ENCODE results near the gene GP5. TPM values are rescaled to one million over a fixed set of nuclear protein-coding genes. Genes with fewer than 3 reads are reported as not detected.

The GP5 gene
- total RNA-seq, 2 donors from 2014 or later: not detected

GRCh38 chr3:194389269-194389668 is 9.8 kb downstream of the GP5 start:
- Histone ChIP-seq H3K4me1 (replicated peaks) (no peaks in the 10 kb centered on the region), H3K4me3 (no peak overlapping the region), H3K27ac (no peak overlapping the region), H3K27me3 (replicated peaks; ENCODE audit: insufficient read depth) (no peaks in the 10 kb centered on the region), H3K9me3 (no peaks in the 10 kb centered on the region), H3K36me3 (no peaks in the 10 kb centered on the region)
- TF ChIP-seq CTCF (IDR thresholded peaks at IDR 0.05) (no peak), POLR2A (IDR thresholded peaks at IDR 0.05) (no peak), POLR2AphosphoS5 (IDR thresholded peaks at IDR 0.05) (no peak)
- DNase-seq (ENCODE audit: low spot score): no peak
- WGBS: 82% methylated on average over 8 of the region's 8 CpGs
- intact Hi-C loops (cut with DNase I): no loop called here

- no peak for DNase-seq (ENCODE audit: low spot score)
- H3K36me3 ChIP-seq: no peaks in the 10 kb centered on the region
- H3K4me3 ChIP-seq: no peak overlapping the region
- no peaks in the 10 kb centered on the region for H3K9me3 ChIP-seq
- TF ChIP-seq POLR2AphosphoS5 (IDR thresholded peaks at IDR 0.05) (no peak), CTCF (IDR thresholded peaks at IDR 0.05) (no peak), POLR2A (IDR thresholded peaks at IDR 0.05) (no peak)
- H3K4me1 ChIP-seq (replicated peaks): no peaks in the 10 kb centered on the region
- H3K27me3 ChIP-seq (replicated peaks; ENCODE audit: insufficient read depth): no peaks in the 10 kb centered on the region
- intact Hi-C loops (cut with DNase I): no loop called here
- WGBS: 99% methylated on average over 8 of the region's 8 CpGs
- H3K27ac ChIP-seq: no peak overlapping the region
These were observed 11.1 kb downstream of the GP5 start for GRCh38 chr3:194387926-194388418.

- no peaks in the 10 kb centered on the region for H3K4me1 ChIP-seq (replicated peaks)
- no peak for DNase-seq (ENCODE audit: low spot score)
- no peaks in the 10 kb centered on the region for H3K36me3 ChIP-seq
- intact Hi-C loops (cut with DNase I): no loop called here
- TF ChIP-seq CTCF (IDR thresholded peaks at IDR 0.05) (no peak), POLR2AphosphoS5 (IDR thresholded peaks at IDR 0.05) (no peak), POLR2A (IDR thresholded peaks at IDR 0.05) (no peak)
- H3K9me3 ChIP-seq: no peaks in the 10 kb centered on the region
- no peaks in the 10 kb centered on the region for H3K27me3 ChIP-seq (replicated peaks; ENCODE audit: insufficient read depth)
- WGBS: 96% methylated on average over 6 of the region's 6 CpGs
- H3K4me3 ChIP-seq: no peak overlapping the region
- no peak overlapping the region for H3K27ac ChIP-seq
These were observed 11.8 kb downstream of the GP5 start for GRCh38 chr3:194387276-194387675.

GRCh38 chr3:194386648-194387047 is 12.4 kb downstream of the GP5 start:
- H3K36me3 ChIP-seq: no peaks in the 10 kb centered on the region
- H3K9me3 ChIP-seq: no peaks in the 10 kb centered on the region
- H3K27ac ChIP-seq: no peak overlapping the region
- DNase-seq (ENCODE audit: low spot score): no peak
- TF ChIP-seq POLR2AphosphoS5 (IDR thresholded peaks at IDR 0.05) (no peak), CTCF (IDR thresholded peaks at IDR 0.05) (no peak), POLR2A (IDR thresholded peaks at IDR 0.05) (no peak)
- no peak overlapping the region for H3K4me3 ChIP-seq
- no peaks in the 10 kb centered on the region for H3K4me1 ChIP-seq (replicated peaks)
- intact Hi-C loops (cut with DNase I): no loop called here
- no peaks in the 10 kb centered on the region for H3K27me3 ChIP-seq (replicated peaks; ENCODE audit: insufficient read depth)
- WGBS: 58% methylated on average over 7 of the region's 7 CpGs

GRCh38 chr3:194386066-194386465 is 13.0 kb downstream of the GP5 start:
- no peaks in the 10 kb centered on the region for H3K27me3 ChIP-seq (replicated peaks; ENCODE audit: insufficient read depth)
- 82% methylated on average over 15 of the region's 15 CpGs for WGBS
- H3K9me3 ChIP-seq: no peaks in the 10 kb centered on the region
- no peak for TF ChIP-seq POLR2A (IDR thresholded peaks at IDR 0.05)
- no peak for TF ChIP-seq POLR2AphosphoS5 (IDR thresholded peaks at IDR 0.05)
- TF ChIP-seq CTCF (IDR thresholded peaks at IDR 0.05): no peak
- intact Hi-C loops (cut with DNase I): no loop called here
- no peak for DNase-seq (ENCODE audit: low spot score)
- H3K27ac ChIP-seq: no peak overlapping the region
- H3K4me1 ChIP-seq (replicated peaks): no peaks in the 10 kb centered on the region
- H3K36me3 ChIP-seq: no peaks in the 10 kb centered on the region
- H3K4me3 ChIP-seq: no peak overlapping the region

Measured in prostate gland (tissue), 2 donors.